HFFc6 (cell line): ENCODE measurements around the gene INKA2. TPM values are rescaled to one million over a fixed set of nuclear protein-coding genes. Genes with fewer than 3 reads are reported as not detected.
A peak's percentile ranks its signal among the peaks of the same experiment; 100 is the strongest.
"Not testable (repeated sequence)": the region's sequence is repeated elsewhere in the genome, so short reads cannot be mapped to it uniquely, and the experiment has no call there.

Experiments
- DNase-seq: peaks from one replicate; pipeline ENCODE4 v3.0.0-alpha.2; 2018
- H3K27ac Mint-ChIP-seq: 2 replicates; pipeline ENCODE4 v1.8.0; 2020; ENCODE audit warnings: mild to moderate bottlenecking, mixed read lengths
- H3K27me3 Mint-ChIP-seq: 2 replicates; pipeline ENCODE4 v1.8.0; 2021; ENCODE audit warnings: mild to moderate bottlenecking, moderate library complexity, mixed read lengths; ENCODE audit not compliant: insufficient read depth
- H3K36me3 Mint-ChIP-seq: 2 replicates; pipeline ENCODE4 v1.8.0; 2021; ENCODE audit warnings: low read depth, mixed read lengths
- H3K4me1 Mint-ChIP-seq: 2 replicates; pipeline ENCODE4 v1.8.0; 2020; ENCODE audit warnings: low read depth, mixed read lengths
- H3K4me3 Mint-ChIP-seq: 2 replicates; pipeline ENCODE4 v1.8.0; 2020; ENCODE audit warnings: mild to moderate bottlenecking, moderate library complexity, mixed read lengths
- H3K9me3 Mint-ChIP-seq: 2 replicates; pipeline ENCODE4 v1.8.0; 2020; ENCODE audit warnings: mild to moderate bottlenecking, mixed read lengths
- total RNA-seq, 6 experiments: library from RNA; stranded (reverse); fragmentation: NEBNext Ultra II Directional; extraction: Animal tissue kit (Norgen Biotek cat#: 25700); gene quantifications; 2 replicates in 1 of 6; 3 replicates in 5 of 6; pipeline ENCODE4 v1.2.3, GENCODE V29; 2021
- TF ChIP-seq, protein P1 (sequence below): fragments of 200-600 bp; sonication (generic); IDR thresholded peaks from 2 replicates; pipeline ENCODE4 v1.5.0; 2021; ENCODE audit warnings: antibody characterized with exemption, mild to moderate bottlenecking

The INKA2 gene
- total RNA-seq, 6 experiments from 2014 or later, result 1.7 to 3.5 (median 2.6) TPM

GRCh38 chr1:111745675-111746613 lies 6.7 kb upstream of the INKA2 start:
- TF ChIP-seq, protein P1, sequence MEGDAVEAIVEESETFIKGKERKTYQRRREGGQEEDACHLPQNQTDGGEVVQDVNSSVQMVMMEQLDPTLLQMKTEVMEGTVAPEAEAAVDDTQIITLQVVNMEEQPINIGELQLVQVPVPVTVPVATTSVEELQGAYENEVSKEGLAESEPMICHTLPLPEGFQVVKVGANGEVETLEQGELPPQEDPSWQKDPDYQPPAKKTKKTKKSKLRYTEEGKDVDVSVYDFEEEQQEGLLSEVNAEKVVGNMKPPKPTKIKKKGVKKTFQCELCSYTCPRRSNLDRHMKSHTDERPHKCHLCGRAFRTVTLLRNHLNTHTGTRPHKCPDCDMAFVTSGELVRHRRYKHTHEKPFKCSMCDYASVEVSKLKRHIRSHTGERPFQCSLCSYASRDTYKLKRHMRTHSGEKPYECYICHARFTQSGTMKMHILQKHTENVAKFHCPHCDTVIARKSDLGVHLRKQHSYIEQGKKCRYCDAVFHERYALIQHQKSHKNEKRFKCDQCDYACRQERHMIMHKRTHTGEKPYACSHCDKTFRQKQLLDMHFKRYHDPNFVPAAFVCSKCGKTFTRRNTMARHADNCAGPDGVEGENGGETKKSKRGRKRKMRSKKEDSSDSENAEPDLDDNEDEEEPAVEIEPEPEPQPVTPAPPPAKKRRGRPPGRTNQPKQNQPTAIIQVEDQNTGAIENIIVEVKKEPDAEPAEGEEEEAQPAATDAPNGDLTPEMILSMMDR, result no peak
- H3K36me3 Mint-ChIP-seq, result no peaks in the 10 kb centered on the region
- H3K9me3 Mint-ChIP-seq, result no peaks in the 10 kb centered on the region
- H3K4me1 Mint-ChIP-seq, result peaks cover 42% of the 10 kb centered on the region
- DNase-seq, result peak; percentile 30
- H3K27ac Mint-ChIP-seq, result peak overlapping the region; percentile 8; the same call in 1 of the 2 replicates
- no peaks in the 10 kb centered on the region; the same call in 1 of the 2 replicates for H3K27me3 Mint-ChIP-seq
- no peak overlapping the region for H3K4me3 Mint-ChIP-seq

DNA sequence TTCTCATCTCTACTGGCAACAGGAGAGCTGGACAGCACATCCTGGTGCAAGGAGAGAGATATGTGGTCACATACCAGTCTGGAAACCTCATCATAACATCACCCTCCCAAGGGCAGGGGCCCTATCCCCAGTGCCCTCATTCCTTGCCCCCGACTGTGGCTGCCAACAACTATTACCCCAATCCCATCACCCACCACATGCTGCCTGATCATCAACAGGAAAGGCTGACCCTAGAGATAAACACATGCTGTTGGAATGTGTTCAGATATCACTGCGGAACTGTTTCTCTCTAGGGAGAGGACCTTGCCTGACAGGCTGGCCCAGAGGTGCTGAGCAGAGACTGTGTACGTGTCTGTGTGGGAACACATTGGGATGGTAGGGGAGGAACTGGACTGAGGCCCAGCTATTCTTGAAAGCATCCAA lies 4.5 kb upstream of the INKA2 start:
- Mint-ChIP-seq H3K36me3 (no peaks in the 10 kb centered on the region), H3K27me3 (no peaks in the 10 kb centered on the region), H3K4me1 (peaks cover 53% of the 10 kb centered on the region), H3K27ac (peak overlapping the region; percentile 65), H3K9me3 (no peaks in the 10 kb centered on the region), H3K4me3 (no peak overlapping the region)
- peak; percentile 61 for DNase-seq
- TF ChIP-seq, protein P1, result no peak

DNA sequence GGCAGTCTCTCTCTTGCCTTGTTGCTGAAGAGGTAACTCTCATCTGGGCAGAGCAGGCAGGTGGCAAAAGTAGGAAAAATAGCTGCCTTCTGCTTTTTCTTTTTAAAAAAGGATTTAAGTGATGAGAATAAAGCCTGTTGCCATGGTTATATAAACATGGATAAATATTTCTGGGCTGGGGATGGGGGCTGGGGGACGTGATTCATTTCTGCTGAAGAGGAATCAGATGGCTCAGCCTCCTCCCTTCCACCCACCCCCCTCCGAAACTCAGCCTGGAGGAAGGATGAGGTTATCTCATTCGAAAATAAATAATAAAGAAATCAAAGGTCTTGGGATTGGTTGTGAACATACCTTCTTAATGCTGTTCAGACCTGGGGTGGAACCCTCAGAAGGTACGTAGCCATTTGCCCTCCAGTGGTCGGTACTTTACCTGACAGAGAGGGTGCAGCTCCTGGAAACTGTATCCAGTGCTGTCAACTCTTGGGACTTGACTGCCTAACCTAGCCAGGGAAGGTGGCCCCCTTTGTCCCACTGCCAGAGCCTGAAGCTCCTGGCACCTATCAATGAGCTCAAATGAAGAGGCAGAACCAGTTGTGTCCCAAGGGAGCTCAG lies 3.8 kb upstream of the INKA2 start:
- Mint-ChIP-seq H3K9me3 (no peaks in the 10 kb centered on the region), H3K4me3 (no peak overlapping the region), H3K27me3 (no peaks in the 10 kb centered on the region), H3K27ac (peak overlapping the region; percentile 65), H3K4me1 (peaks cover 57% of the 10 kb centered on the region), H3K36me3 (no peaks in the 10 kb centered on the region)
- DNase-seq, result peak; percentile 43
- TF ChIP-seq, protein P1, result no peak

- H3K9me3 Mint-ChIP-seq, H3K4me3 Mint-ChIP-seq, DNase-seq, H3K27me3 Mint-ChIP-seq, H3K36me3 Mint-ChIP-seq: not testable (repeated sequence)
- Mint-ChIP-seq H3K27ac (peak overlapping the region; percentile 61; the same call in 1 of the 2 replicates), H3K4me1 (peaks cover 62% of the 10 kb centered on the region)
Observed at GRCh38 chr1:111742292-111742691, 3.1 kb upstream of the INKA2 start.

DNA sequence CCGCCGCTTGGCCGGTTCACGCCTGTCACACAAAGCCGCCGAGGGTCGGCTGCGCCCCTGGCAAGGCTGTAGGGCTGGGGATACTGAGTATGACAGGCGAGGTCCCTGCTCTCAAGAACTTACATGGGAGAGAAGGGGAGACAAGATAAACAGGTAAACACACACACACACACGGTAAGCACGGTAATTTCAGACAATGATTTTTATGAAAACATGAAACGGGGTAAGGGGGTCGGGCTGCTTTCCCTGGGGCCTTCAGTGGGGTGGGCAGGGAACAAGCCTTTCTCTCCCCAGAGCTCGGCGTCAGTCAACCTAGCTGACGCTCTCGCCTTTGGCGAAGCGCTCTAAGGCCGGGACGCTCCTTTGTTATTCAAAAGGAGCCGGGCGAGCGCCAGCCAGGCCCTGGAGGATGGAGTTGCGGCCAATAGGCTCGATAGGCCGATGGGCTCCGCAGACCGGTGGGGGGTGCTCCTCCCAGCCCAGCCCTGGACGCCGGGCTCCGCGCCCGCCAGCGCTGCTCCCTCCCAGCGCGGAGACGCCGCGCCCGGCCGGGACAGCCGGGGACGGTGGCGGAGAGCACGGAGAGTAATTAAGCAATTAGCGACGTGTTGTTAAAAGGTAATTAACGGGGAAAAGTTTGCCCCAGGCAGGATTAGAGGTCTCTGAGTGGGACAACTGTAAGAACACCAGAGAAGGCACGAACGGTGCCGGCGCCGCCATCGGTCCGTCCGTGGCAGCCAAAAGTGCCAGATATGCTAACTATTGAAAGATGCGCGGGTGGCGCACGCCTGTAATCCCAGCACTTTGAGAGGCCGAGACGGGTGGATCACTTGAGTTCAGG lies 950 bp upstream of the INKA2 start:
- no peaks in the 10 kb centered on the region for H3K9me3 Mint-ChIP-seq
- no peaks in the 10 kb centered on the region for H3K36me3 Mint-ChIP-seq
- peak overlapping the region; percentile 95 for H3K27ac Mint-ChIP-seq
- peaks cover 53% of the 10 kb centered on the region for H3K4me1 Mint-ChIP-seq
- no peaks in the 10 kb centered on the region for H3K27me3 Mint-ChIP-seq
- DNase-seq, result peak; percentile 60
- TF ChIP-seq, protein P1, result no peak; the same call in 1 of the 2 replicates
- H3K4me3 Mint-ChIP-seq, result peak overlapping the region; percentile 93
